ENCODE measurements around the gene XG. TPM values are rescaled to one million over a fixed set of nuclear protein-coding genes. Genes with fewer than 3 reads are reported as not detected.
A peak's percentile ranks its signal among the peaks of the same experiment; 100 is the strongest.

XG gene
- total and polyA plus RNA-seq, 2 of the 8 experiments (the other 6 are each of a cell fraction or from before 2014, with no cell fraction given), result 0.33 to 0.78 TPM

DNA sequence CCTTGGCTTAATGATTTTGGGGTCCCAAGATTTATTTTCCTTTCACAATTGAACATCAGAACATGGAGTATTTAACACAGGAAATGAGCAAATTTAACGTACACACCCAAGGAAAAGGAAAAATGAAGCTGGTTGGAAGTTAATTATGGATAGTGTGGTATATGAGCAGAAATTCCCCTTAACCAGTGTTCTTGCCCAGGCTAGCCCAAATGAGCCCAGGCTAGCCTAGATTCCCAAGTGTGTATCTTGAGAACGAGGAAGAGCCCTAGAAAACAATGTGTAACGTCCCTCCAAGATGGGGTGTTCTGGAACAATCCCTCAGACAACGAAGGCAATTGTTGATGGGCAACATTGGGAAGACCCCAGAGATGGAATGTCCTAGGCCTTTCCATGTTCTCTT is 33.7 kb downstream of the XG start:
- no peak overlapping the region for H2BK5ac ChIP-seq (ENCODE audit: low read depth, low read length)
- H2BK120ac ChIP-seq (replicated peaks; ENCODE audit: low read depth, low read length), result no peak overlapping the region
- no peak overlapping the region for H2BK15ac ChIP-seq (ENCODE audit: low read length)
- H2BK20ac ChIP-seq (ENCODE audit: low read length), result no peak overlapping the region; the same call in 1 of the 2 replicates
- H3K9ac ChIP-seq (replicated peaks in 1 of 4; ENCODE audit: extremely low read depth in 1 of 4, low read depth in 3 of 4, low read length in 3 of 4), result no peak overlapping the region
- H3K56ac ChIP-seq (replicated peaks; ENCODE audit: insufficient read length, low read depth, low read length), result no peak overlapping the region
- no peak overlapping the region for H4K8ac ChIP-seq (ENCODE audit: extremely low read depth, insufficient read depth, low read length)
- H3K18ac ChIP-seq (ENCODE audit: extremely low read depth, low read length), result no peak overlapping the region
- H3K27me3 ChIP-seq (replicated peaks in 1 of 4; ENCODE audit: control insufficient read depth in 3 of 4, extremely low read depth in 1 of 4, insufficient read depth in 3 of 4, low read length in 3 of 4), result no peaks in the 10 kb centered on the region
- no peaks in the 10 kb centered on the region for H3K23me2 ChIP-seq (ENCODE audit: low read depth, low read length)
- H3K4me1 ChIP-seq (replicated peaks in 1 of 4; ENCODE audit: control insufficient read depth in 3 of 4, insufficient read depth in 4 of 4, low read length in 3 of 4), result peaks cover 0 to 11% (median 6%) of the 10 kb centered on the region in 4 experiments; a peak in 4 of 7 replicates
- TF ChIP-seq CEBPB (IDR thresholded peaks at IDR 0.05; ENCODE audit: low read depth, low read length) (no peak), CBX5 (IDR thresholded peaks at IDR 0.05; ENCODE audit: low read depth, low read length) (no peak), TBP (IDR thresholded peaks at IDR 0.05; ENCODE audit: low read depth, low read length) (no peak), SIX5 (IDR thresholded peaks at IDR 0.05; ENCODE audit: low read depth, low read length) (no peak), TEAD4 (IDR thresholded peaks at IDR 0.05; ENCODE audit: low read depth, low read length) (no peak), SP1 (IDR thresholded peaks at IDR 0.05; ENCODE audit: low read depth, low read length) (no peak), SIN3A (conservative IDR thresholded peaks at IDR 0.05 in 1 of 2, IDR thresholded peaks at IDR 0.05 in 1 of 2; ENCODE audit: low read depth in 1 of 2, low read length in 2 of 2) (no peak)
- TF ChIP-seq, protein P1, sequence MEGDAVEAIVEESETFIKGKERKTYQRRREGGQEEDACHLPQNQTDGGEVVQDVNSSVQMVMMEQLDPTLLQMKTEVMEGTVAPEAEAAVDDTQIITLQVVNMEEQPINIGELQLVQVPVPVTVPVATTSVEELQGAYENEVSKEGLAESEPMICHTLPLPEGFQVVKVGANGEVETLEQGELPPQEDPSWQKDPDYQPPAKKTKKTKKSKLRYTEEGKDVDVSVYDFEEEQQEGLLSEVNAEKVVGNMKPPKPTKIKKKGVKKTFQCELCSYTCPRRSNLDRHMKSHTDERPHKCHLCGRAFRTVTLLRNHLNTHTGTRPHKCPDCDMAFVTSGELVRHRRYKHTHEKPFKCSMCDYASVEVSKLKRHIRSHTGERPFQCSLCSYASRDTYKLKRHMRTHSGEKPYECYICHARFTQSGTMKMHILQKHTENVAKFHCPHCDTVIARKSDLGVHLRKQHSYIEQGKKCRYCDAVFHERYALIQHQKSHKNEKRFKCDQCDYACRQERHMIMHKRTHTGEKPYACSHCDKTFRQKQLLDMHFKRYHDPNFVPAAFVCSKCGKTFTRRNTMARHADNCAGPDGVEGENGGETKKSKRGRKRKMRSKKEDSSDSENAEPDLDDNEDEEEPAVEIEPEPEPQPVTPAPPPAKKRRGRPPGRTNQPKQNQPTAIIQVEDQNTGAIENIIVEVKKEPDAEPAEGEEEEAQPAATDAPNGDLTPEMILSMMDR (IDR thresholded peaks at IDR 0.05; ENCODE audit: control extremely low read depth in 1 of 3, insufficient read depth in 1 of 3, low read depth in 1 of 3, low read length in 3 of 3), result no peak
- TF ChIP-seq, protein P2, sequence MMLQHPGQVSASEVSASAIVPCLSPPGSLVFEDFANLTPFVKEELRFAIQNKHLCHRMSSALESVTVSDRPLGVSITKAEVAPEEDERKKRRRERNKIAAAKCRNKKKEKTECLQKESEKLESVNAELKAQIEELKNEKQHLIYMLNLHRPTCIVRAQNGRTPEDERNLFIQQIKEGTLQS (IDR thresholded peaks at IDR 0.05; ENCODE audit: insufficient read depth, low read depth, low read length), result no peak
- no peak overlapping the region for H4K91ac ChIP-seq (replicated peaks; ENCODE audit: insufficient read length, low read length)
- WGBS, 2 experiments (ENCODE audit: extremely low coverage in 1 of 2, insufficient coverage in 1 of 2, insufficient read length in 1 of 2, insufficient replicate concordance in 2 of 2, low coverage in 1 of 2, low lambda C conversion rate in 2 of 2, missing lambda C conversion rate in 1 of 2), result 93% methylated on average over 4 of the region's 4 CpGs; no CpG with 5 or more reads in 1 of the 2 experiments
- DNase-seq (ENCODE audit: low read depth in 1 of 2, low spot score in 2 of 2) (no peak), FAIRE-seq (no peak)
- ChIA-PET POLR2A (ENCODE audit: partially characterized antibody) (no interaction called here), CTCF (ENCODE audit: partially characterized antibody) (interaction anchor here (0.6 kb wide), 1 partner anchor 12 kb away, joined by 3 read pairs; no protein-coding TSS in a partner anchor)
- no peak overlapping the region for H3K4me2 ChIP-seq (ENCODE audit: insufficient read depth in 1 of 2, low read depth in 2 of 2, low read length in 2 of 2)
- H3K27ac ChIP-seq (ENCODE audit: low read depth, low read length), result no peak overlapping the region
- H3K9me3 ChIP-seq (ENCODE audit: insufficient read depth in 2 of 2, low read depth in 1 of 2, low read length in 1 of 2), result no peaks in the 10 kb centered on the region
- H2AFZ ChIP-seq (ENCODE audit: low read length), result no peak overlapping the region
- H4K5ac ChIP-seq (ENCODE audit: insufficient read length, low read depth, low read length), result no peak overlapping the region
- no peaks in the 10 kb centered on the region for H4K20me1 ChIP-seq (replicated peaks in 1 of 2; ENCODE audit: control insufficient read depth in 1 of 2, insufficient read depth in 2 of 2, low read length in 2 of 2)
- 0 out of 2 replicates have a peak overlapping the region, but pooled peaks have one; percentile 50 for H2BK12ac ChIP-seq (ENCODE audit: low read depth, low read length)
- no peak overlapping the region for H3K23ac ChIP-seq (ENCODE audit: insufficient read length)
- H3K14ac ChIP-seq (ENCODE audit: insufficient read length), result no peak overlapping the region
- no peaks in the 10 kb centered on the region for H3K36me3 ChIP-seq (ENCODE audit: control insufficient read depth in 2 of 4, insufficient read depth in 4 of 4, low read length in 3 of 4)
- no peaks in the 10 kb centered on the region for H3K79me2 ChIP-seq (ENCODE audit: control insufficient read depth in 1 of 2, insufficient read depth in 2 of 2, low read length in 2 of 2)
- H2AK5ac ChIP-seq (ENCODE audit: low read depth, low read length), result no peak overlapping the region
- H3K4me3 ChIP-seq (ENCODE audit: extremely low read depth in 1 of 4, insufficient read depth in 2 of 4, low read depth in 3 of 4, low read length in 4 of 4), result no peak overlapping the region
- no peaks in the 10 kb centered on the region for H3K79me1 ChIP-seq (ENCODE audit: low read depth, low read length)
- no peak overlapping the region for H3K4ac ChIP-seq (replicated peaks; ENCODE audit: insufficient read length, low read depth, low read length)
